ENCODE results near the gene C2orf42.
"Not testable (repeated sequence)": the region's sequence is repeated elsewhere in the genome, so short reads cannot be mapped to it uniquely, and the experiment has no call there.

Gene C2orf42

DNA sequence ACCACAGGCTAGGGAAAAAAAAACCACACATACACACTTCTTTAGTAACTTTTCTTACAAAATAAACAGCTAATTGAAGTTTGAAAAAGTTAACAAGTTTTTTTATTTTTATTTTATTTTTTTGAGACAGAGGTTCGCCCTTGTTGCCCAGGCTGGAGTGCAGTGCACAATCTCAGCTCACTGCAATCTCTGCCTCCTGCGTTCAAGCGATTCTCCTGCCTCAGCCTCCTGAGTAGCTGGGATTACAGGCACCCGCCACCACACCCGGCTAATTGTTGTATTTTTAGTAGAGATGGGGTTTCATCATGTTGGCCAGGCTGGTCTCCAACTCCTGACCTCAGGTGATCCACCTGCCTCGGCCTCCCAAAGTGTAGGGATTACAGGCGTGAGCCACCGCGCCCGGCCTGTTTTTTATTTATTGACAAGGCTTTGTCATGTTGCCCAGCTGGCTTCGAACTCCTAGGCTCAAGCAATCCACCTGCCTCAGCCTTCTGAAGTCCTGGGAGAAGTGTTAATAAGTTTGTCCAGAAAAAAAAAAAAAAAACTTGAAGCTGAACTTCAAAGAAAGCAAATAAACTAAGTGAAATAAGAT is 21.1 kb downstream of the C2orf42 start:
- not testable (repeated sequence) for DNase-seq

DNA sequence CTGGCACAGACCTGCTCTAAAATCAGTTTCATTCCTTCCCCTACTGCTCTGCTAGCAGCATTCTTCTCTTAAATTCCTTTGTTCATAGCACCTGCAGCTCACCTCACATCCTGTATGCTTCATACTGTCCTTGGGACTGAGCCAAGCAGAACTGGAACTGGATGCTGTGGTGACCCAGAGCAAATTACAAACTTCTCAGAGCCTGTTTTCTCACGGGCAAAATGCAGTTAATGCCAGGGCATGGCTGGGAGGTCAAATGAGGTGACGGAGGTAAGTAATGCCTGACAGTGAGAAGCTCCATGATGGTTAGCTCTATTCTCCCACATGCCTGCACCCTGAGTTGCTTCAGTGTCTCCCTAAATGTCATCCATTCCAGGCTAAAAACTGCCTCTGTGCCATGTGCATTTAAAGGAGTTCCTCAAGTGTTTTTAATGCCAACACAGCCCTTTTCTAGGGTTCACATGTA is 29.7 kb downstream of the C2orf42 start:
- DNase-seq, result no peak

DNA sequence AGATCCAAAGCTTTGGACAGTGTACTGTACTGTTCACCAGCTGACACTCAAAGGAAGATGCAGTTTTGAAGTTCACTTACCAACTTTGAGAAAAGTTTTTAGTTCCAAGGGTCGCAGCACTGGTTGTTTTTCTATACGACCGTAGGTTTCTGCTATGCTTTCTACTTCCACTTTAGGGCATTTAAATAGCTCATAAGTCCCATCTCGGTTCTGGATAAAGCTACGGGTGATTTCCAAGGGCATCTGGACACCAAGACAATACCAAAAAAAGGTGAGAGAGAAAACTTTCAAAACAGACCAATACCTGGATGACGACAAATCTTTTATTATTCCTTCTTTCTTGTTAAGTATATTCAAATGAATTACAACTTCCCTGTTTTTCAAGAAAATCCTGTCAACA is 30.3 kb downstream of the C2orf42 start:
- no peak for DNase-seq

DNA sequence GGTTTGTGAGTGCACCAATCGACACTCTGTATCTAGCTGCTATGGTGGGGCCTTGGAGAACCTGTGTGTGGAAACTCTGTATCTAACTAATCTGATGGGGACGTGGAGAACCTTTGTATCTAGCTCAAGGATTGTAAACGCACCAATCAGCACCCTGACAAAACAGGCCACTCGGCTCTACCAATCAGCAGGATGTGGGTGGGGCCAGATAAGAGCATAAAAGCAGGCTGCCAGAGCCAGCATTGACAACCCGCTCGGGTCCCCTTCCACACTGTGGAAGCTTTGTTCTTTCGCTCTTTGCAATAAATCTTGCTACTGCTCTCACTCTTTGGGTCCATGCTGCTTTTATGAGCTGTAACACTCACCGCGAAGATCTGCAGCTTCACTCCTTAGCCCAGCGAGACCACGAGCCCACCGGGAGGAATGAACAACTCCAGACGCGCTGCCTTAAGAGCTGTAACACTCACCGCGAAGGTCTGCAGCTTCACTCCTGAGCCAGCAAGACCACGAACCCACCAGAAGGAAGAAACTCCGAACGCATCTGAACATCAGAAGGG is 41.6 kb downstream of the C2orf42 start:
- DNase-seq, result not testable (repeated sequence)

DNA sequence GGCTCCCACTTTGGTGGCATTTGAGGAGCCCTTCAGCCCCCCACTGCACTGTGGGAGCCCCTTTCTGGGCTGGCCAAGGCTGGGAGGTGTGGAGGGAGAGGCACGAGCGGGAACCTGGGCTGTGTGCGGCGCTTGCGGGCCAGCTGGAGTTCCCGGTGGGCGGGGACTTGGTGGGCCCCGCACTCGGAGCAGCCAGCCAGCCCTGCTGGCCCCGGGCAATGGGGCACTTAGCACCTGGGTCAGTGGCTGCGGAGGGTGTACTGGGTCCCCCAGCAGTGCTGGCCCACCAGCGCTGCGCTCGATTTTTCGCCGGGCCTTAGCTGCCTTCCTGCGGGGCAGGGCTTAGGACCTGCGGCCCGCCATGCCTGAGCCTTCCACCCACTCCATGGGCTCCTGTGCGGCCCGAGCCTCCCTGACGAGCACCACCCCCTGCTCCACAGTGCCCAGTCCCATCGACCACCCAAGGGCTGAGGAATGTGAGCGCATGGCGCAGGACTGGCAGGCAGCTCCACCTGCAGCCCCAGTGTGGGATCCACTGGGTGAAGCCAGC is 42.5 kb downstream of the C2orf42 start:
- DNase-seq, result not testable (repeated sequence)

DNA sequence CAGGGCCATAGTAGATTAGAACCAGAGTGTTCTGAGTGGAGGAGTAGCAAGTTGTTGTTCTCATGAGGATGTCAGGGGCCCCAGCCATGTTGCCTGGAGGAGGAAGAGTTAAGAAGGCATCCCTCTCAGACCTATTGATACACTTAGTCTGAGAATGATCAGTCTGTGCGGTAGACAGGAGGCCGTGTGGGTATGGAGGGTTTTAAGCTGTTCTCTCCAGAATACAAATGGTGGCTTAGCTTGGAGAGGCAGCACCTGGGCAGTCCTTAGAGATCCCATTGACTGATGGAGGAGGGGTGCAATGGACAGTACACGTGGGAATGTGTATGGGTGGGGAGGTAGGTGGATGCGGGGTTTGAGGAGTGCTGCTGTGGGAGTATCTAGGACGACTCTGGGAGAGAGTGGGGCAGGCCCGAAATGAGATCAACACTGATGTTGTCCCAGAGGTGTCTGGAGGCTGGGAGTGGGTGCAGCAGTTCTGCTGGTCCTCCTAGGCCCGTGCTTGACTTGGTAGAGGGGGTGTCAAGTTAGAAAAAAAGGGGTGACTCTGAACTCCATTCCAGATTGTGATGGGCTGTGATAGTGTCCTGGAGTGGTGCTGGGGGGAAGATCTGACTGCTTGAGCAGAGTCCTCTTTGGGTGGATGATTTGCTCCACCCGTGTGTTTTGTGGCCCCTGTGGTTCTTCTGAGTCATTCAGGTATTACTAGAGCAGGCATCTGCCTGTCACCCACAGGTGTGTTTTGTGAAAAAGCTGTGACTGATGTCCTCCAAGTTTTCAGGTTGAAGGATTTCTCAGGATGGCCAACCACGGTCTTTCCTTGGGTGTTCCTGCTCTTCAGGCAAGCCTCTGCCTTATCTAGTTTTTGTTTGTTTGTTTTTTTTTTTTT is 44.7 kb downstream of the C2orf42 start:
- no peak for DNase-seq

DNA sequence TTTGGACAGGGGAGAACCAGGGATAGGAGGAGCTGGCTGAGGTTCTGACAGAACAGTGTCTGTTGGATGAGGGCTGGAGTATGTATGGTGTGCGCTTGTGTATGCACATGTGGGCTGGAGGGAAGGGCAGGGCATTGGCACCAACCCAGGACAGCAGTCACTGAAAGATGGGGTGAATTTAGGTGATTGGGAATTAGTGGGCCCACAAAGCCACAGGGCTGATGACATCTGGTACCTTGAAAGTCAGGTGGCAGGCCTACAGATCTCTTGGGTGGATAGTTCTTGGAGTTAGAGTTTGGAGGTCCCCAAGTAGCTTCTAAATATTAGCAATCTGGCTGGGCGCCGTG is 45.7 kb downstream of the C2orf42 start:
- no peak for DNase-seq

DNA sequence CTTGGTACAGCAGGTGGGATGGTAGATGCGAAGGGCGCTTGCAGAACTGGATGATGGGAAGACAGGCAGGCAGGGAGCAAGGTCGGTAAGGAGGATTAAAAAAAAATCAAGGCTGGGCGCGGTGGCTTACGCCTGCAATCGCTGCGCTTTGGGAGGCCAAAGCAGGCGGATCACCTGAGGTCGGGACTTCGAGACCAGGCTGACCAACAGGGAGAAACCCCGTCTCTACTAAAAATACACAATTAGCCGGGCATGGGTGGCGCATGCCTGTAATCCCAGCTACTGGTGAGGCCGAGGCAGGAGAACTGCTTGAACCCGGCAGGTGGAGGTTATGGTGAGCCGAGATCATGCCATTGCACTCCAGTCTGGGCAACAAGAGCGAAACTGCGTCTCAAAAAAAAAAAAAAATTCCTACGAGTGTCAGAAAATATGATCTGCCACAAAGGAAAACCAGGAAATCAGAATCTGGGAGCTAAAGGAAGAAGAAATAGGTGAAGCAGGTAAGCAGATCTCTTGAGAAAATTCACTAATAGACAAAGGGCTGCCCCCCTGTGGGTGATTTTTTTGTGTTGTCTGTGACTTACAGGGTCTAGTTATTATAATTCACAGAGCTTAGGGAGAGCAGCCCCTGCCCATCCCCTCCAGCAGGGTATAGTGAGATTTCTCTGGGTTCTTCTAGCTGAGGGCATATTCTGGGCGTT is 46.2 kb downstream of the C2orf42 start:
- no peak for DNase-seq

DNA sequence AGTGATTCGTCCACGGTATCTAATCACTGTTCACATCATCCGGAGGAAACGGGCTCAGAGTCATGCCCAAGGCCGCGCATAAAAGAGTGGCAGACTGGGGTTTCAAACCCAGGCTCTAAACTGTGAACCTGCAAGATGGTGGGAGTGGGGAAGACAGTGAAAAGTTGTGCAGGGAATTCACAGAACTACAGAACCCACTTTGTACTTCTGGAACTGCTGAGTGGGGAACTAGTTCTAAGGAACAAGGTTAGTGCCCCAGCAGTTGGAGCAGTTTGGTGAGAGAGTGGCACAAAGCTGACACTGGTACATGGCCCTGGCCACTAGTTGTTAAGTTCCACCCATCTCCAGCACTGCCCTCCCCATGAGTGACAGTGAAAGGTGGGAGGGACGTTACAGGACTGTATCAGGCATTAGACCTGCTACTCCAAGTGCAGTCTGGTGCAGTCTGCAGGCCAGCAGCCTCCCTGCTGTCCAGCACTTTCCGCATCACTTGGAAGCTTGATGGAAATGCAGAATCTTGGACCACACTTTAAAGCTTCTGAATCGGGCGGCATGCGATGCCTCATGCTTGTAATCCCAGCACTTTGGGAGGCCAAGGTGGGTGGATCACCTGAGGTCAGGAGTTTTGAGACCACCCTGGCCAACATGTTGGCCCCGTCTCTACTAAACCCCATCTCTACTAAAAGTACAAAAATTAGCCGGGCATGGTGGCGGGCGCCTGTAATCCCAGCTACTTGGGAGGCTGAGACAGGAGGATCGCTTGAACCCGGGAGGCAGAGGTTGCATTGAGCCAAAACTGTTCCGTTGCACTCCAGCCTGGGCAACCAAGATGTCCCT is 47.3 kb downstream of the C2orf42 start:
- peak; percentile 72 for DNase-seq

DNA sequence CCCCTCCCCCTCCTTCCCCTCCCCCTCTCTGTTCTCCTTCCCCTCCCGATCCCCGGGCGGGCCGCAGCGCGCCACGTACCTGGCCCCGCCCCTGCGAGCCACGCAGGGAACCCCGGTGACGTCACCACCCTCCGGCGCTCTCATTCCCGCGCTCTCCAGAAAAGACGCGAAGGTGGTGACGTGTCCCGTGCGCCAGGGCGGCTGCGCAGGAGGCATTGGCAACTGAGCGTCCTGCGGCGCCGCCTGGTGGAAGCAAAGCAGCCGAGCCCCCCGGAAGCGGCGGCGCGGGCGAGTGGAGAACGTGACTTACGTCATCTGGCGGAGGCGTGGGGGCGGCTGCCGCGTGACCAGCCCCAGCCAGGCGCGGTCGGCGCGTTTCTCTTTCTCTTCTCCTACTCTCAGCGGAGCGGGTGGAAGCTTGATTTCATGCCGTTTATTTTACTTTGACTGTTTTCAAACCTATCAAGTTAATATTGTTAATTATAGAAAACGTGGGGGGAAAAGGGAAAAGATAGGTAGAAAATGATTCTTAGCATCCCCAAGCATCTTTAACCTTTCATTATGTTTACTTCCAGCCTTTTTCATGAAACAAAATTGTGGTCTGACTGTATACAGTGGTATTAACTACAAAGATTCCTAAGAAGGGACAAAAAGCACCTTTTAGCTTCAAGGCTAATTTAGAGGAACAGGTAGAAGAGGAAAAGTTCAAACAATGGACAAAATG is 48.1 kb downstream of the C2orf42 start:
- peak; percentile 100 for DNase-seq

DNA sequence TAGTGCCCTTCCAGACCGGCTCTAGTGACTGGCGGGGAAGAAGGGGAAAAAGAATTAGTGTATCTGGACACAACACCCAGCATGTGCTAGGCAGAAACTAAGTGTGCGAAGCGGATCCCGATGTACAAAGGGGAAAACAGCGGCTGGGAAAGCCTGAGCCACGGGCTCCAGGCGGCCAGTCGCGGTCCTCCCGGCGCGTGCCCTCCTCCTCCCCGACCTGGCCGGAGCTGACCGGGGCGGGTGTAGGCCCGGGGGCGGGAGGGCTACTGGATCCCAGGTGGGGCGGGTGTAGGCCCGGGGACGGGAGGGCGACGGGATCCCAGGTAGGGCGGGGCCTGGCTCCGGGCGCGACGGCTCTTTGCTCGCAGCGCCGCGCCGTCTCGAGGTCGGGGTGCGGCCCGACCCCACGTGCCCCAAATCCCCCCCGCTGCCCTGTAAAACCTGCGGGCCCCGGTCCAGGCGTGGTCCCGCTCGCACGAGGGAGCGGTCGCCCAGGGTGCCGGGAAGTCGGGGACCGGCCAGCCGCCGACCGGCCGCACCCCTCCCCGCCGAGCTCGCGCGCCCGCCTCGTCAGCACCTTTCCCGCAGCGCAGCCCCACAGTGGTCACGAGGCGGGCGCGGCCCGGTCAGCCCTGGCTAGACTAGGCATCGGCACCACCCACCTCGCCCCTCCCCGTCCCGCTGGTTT is 48.8 kb downstream of the C2orf42 start:
- DNase-seq, result no peak

DNA sequence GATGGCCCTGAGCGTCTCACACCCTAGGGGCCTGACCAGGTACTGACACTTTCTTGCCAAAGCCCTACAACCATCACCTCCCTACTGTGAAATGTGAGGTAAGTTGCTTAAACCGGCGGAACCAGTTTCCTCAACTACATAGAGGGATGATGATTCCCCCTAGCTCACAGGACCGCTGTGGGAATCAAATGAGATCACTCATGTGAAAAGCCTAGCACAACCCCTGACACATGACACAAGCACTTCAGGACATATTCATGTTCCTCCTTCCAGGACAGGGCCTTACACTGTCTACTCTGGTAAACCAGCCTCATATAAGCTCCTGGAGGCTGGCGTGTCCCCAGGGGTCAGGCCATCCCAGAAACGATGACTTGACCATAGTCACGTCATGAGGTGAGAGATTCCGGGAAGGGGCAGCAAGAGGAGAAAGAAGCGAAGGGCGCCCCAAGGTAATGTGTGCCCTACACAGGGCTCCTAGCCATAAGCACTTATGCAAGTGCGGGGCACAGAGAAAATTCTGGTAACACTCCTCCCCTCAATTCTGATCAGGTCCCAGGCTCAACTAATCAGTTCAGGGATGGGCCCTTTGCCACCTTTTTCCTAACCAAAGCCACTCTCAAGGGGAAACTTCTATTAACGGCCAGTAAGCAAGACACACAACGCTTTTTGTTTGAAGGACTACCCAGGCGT is 49.5 kb downstream of the C2orf42 start:
- DNase-seq, result peak; percentile 70

DNA sequence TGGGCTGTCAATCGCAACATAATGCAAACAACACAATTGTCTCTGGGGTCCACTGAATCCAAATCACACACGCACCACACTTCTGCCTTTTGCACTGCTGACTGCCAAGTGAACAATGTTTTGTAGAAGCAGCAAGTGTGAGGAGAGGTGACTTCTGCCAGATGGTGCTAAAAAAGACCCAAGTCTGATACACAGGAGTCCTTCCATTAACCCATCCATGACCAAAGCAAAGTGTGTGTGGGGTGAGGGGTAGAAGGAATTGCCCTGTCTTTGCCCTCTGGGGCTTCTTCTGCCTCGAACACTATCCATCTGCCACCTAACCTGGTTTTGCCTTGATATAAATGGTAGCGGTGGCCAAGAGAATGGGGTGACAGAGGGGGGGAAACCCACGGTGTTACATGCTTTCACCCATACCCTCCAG is 50.0 kb downstream of the C2orf42 start:
- DNase-seq, result no peak

DNA sequence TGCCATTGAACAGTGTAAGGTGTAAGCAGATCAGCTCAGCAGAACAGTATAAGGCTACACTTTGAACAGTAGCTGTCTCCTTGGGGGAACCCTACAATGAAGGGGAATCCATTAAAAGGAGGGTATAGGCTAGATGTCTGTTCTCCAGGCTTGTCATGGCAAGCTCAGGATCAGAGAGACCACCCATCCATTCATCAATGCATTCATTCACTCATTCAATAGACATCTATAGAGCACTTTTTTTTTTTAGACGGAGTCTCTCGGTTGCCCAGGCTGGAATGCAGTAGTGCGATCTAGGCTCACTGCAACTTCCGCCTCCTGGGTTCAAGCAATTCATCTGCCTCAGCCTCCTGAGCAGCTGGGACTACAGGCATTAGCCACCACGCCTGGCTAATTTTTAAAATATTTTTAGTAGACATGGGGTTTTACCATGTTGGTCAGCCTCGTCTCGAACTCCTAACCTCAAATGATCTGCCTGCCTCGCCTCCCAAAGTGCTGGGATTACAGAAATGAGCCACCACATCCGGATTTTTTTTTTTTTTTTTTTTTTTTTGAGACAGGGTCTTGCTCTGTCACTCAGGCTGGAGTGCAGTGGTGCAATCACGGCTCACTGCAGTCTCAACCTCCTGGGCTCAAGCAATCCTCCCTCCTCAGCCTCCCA is 56.4 kb downstream of the C2orf42 start:
- DNase-seq, result not testable (repeated sequence)

DNA sequence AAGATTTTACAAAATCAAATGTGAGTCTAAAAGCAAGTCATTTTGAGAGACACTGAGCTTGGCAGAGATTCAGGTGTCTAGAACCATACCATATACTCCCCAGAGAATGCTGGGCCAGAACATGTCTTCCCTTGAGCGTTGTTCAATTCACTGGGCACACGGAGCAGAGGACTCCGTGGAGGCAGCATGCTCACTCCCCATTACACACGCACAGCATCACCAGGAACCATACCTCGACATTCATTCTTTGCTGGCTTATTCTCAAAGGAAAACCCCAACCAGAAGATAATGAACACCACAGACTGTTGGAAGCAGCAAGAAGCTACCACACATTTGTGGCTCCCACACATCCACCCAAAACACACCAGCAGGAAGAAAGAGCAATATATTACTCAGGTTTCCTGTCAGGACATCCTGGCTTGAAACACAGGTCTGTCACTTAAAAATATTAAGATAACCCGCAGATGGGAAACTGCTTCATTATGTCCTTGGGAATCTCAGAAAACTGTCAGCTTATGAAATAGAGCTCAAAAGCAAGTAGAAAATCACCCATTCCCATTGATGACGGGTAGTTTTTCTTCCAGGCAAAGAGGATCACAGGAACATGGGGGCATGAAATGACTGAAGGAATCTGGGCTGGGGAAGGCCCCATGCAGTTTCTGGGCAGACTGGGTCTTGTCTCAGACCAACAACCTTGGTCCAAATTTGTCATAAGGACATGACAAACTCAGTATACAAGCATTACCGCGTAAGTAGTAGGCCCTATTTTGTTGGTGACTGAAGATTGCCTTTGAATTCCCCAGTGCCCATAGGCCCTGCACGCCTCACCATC is 57.1 kb downstream of the C2orf42 start:
- DNase-seq, result no peak

DNA sequence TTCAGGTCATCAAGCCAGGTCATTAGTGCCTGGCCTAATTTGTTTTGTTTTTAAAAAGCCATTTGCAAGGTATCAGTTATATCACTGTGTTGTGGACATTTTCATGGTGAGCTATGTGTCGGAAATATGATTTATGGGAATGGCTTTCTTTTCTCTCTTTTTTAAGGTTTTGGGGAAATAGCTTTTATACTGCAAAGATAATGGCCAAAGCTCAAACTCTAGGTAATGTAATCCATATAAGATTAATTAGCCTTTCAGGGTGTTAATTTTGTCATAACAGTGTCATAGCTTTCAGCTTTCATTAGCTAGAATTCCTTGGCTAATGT is 57.7 kb downstream of the C2orf42 start:
- no peak for DNase-seq

DNA sequence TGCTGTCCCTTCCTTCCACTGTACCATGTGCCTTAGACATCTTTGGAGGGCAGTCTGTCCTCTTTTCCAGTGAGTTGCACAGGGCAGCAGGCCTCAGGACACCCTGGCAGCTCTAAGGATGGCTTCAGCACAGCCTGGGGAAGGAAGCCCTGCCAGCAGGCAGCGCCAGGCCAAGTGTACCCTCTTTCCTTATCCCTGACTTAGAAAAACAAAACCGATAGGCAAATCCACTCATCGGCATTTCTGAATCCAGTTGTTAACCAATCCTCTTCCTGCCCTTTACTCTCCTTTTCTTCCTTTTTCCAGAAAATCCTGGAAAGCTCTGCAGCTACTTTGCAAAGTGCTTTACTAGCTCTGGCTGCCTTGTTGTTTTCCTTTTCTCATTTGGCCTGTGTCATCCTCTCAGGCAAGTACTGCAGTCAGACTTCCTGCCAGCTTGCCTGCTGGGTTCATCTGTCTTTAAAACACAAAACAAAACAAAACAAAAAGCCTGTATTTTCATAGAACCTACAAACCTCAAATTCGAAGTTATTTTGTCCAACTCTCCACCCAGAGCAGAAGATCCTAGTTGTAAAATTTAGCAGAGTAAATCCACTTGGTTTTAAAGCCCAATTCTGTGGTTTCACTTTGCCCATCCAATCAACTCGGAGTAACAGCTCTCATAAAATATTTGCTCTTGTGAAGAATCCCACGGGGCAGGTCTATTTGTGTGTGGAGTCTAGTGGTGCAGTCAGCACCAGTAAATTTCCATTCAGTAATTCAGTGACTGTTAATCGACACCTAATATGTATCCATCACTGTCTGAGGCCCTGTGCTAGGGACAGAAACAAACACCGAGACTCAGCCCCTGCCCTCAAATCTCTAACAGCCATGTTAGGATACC is 58.3 kb downstream of the C2orf42 start:
- DNase-seq, result peak; percentile 71

Data from femur (tissue), 1 donor.